HG02938 (cell line): ENCODE data around the gene PTPRG.
"Not testable (repeated sequence)": the region's sequence is repeated elsewhere in the genome, so short reads cannot be mapped to it uniquely, and the experiment has no call there.

ENCODE experiments used
- ATAC-seq: cut with Tn5 transposase; IDR thresholded peaks from one replicate; pipeline ENCODE4 v1.9.1; 2021; ENCODE audit warnings: mild to moderate bottlenecking, moderate library complexity; ENCODE audit not compliant: unreplicated experiment

Gene PTPRG

GRCh38 chr3:61748288-61748687, 186.9 kb downstream of the PTPRG start:
- ATAC-seq, result no peak

- no peak for ATAC-seq
These were observed 189.4 kb downstream of the PTPRG start for GRCh38 chr3:61750766-61751165.

DNA sequence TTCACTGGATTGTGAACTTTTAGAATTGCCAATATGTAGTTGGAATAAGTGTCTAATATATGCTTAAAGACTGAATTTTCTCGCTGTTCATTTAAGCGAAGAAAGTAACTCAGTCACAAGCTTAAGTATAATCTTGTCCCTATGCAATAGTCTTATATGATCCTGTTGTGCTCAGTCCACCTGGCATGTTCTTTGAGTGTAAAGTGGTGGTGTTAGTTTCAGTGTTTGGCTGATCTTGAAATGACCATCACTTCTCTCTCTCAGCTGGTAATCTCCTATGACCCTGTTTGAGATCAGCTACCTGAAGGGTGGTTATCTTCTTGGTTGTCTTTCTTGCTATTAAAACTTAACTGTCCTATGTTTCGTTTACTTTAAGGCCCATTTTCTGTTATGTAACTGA, 197.5 kb downstream of the PTPRG start:
- ATAC-seq, result no peak

GRCh38 chr3:61760783-61761182, 199.4 kb downstream of the PTPRG start:
- ATAC-seq, result not testable (repeated sequence)

GRCh38 chr3:61761694-61762430, 200.5 kb downstream of the PTPRG start:
- ATAC-seq, result no peak

- no peak for ATAC-seq
These were observed 203.9 kb downstream of the PTPRG start for GRCh38 chr3:61765157-61765876.

DNA sequence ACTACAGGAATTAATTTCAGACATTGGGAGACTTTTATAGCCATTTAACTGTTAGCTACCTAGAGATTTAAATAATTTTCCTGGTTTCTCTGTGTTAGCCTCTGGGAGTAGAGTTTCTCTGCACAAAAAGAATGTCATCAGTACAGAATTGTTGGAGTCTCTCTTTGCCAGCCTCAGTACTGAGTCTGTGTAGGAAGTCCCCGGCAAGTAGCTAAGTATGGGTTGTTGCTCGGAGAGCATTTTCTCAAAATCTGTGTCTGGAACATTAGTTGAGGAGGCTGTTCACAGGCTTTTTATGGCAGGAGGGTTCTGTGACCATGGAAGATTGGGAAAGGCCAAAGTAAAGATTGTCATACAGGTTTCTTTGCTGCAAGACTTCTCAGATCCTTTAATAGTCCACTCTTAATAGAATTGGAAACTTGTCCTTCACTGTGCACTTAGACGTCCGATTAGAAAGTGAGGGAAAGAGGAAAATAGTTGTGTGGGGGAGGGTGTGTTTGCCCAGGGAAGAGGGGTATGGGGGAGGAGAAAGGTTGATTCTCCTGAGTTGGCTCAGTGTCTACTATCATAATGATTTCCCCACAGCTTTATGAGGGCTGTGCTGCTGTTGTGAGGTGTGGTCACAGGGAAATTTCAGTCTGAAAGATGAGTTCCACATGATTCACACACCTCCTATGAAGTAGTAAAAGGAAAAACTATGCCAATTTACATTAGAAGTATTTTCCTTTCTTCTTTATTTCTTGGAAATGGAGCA, 207.1 kb downstream of the PTPRG start:
- no peak for ATAC-seq

GRCh38 chr3:61769266-61769990, 208.1 kb downstream of the PTPRG start:
- no peak for ATAC-seq

GRCh38 chr3:61771976-61772375, 210.6 kb downstream of the PTPRG start:
- no peak for ATAC-seq

DNA sequence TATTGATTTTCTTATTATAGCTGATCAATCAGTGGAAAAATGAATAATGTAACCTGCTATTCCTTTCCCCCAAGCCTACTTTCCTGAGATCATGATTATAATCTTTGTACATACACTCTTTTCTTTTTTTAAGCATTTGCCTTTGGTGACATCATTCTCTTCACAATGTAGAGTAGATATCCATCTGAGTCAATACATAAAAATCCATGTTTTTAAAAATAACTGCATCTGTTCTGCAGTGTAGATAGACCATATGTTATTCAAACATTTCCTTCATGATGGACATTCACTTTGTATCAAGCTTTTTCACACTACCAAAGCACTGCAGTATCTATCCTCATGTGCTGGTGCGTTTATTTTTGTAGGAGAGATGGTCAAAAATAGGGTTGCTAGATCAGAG, 211.1 kb downstream of the PTPRG start:
- no peak for ATAC-seq

DNA sequence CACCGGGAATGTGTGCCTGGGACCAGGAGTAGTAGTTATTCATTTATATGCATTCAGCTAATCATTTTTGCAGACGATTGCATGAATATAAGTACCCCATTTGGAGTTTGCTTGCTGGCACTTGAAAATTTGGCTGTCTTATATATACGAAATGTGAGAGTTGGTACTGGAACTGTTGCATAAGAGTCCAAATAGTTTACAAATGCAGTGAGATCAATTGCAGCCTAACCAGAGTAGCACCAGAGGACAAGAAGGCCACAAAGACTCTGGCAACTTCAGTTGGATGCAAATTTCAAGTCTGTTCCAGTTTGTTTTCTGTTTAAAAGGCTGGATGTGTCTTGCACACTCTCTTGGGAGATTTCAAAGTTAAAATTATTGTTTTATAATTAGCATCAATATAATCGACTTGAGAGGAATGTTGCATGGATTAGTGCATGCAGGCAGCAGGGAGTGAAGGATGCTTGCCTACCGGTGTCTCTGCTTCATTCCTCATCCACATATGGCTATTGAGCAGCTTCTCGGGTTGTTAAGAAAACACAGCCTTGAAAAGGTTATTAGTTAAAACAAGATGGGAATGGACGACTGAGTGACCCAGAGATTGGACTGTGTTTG, 213.0 kb downstream of the PTPRG start:
- ATAC-seq, result no peak

GRCh38 chr3:61776390-61776789, 215.0 kb downstream of the PTPRG start:
- no peak for ATAC-seq

DNA sequence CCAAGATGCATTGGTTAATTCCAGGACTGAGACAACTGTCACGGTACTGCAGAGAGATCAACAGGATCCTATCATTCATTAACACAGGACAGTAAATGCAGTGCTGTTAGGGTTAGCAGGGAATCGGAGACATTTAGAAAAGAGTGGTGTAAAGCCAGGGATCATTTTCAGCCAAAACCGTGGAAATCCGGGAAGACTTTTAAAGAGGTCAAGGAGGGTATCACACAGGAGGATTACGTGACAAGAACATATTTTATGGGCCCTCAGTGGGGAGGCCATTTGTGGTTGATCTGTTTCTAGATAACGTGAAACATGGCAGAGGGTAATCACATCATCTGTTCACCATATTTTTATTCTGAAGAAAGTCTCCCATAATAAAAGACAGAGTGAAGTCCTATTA, 216.1 kb downstream of the PTPRG start:
- no peak for ATAC-seq

GRCh38 chr3:61778095-61778494, 216.7 kb downstream of the PTPRG start:
- ATAC-seq, result no peak

GRCh38 chr3:61780016-61780415, 218.6 kb downstream of the PTPRG start:
- ATAC-seq, result no peak

DNA sequence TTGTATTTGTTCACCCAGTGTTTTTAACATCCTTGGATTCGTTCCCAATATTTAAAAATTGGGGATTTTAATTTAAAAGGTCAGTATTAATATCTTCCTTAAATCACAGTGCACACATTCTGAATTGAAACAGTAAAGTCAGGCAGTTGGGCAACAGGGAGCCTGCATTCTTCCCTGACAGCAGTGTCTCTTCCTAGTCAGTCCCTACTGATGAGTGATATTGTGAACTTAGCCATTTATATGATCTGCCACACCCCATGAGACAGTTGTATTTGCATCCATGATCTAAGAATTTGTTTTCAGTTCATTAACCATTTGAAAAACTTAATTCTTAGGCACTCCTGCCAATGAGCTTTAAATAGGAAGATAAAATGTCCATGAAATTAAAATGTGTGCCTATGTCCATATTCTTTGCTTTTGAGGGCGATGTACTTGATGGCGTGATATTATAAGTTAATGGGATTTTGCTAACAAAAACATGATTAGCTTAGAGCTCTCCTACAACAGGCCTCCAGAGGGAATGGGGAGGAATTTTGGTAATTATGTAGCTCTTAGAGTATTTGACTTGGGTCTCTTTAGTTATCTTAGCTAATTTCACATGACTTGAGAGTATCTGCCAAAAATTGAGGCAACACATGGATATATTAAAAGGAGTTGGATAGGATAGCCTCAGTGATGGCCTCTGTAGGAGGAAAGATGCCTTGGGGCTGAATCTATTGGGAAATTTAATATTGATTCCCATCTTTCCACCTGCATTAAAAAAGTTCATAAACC, 219.3 kb downstream of the PTPRG start:
- ATAC-seq, result no peak

- no peak for ATAC-seq
These were observed 222.8 kb downstream of the PTPRG start for GRCh38 chr3:61783993-61784718.

DNA sequence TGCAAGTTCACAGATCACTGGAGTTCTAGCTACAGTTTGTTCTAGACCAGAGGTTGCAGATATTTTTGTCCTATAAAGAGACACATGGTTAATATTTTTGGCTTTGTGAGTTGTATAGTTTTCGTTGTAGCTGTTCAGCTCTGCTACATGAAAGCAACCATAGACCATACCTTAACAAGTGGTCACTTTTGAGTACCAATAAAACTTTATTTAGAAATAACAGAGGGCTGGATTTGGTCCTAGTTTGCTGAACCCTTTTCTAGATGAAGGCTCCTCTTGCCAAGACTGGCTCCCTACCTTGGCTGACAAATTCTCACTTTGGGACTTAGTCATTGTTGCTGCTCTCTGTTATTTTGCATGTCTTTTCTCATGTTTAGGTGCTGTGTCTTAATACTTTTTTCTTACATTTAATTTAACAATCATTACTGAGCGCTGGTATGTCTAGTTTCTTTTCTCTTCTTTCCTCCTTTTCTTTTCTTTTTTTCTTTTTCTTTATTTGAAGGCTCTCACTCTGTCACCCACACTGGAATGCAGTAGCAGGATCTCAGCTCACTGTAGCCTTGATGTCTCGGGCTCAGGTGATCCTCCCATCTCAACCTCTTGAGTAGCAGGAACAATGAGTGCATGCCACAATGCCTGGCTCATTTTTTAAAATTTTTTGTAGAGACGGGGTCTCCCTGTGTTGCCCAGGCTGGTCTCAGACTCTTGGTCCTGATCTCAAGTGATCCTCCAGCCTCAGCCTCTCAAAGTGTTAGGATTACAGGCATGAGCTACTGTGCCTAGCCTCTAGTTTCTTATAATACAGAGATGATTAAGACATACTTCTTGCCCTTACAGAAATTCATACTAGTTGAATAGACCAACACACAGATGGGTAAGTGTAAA, 227.5 kb downstream of the PTPRG start:
- ATAC-seq, result no peak
